ENCODE data around the gene MACROD1. TPM values are rescaled to one million over a fixed set of nuclear protein-coding genes. Genes with fewer than 3 reads are reported as not detected.
"Not testable (repeated sequence)": the region's sequence is repeated elsewhere in the genome, so short reads cannot be mapped to it uniquely, and the experiment has no call there.

The MACROD1 gene
- total RNA-seq, 1 donor from 2014 or later, result 29.6 TPM

DNA sequence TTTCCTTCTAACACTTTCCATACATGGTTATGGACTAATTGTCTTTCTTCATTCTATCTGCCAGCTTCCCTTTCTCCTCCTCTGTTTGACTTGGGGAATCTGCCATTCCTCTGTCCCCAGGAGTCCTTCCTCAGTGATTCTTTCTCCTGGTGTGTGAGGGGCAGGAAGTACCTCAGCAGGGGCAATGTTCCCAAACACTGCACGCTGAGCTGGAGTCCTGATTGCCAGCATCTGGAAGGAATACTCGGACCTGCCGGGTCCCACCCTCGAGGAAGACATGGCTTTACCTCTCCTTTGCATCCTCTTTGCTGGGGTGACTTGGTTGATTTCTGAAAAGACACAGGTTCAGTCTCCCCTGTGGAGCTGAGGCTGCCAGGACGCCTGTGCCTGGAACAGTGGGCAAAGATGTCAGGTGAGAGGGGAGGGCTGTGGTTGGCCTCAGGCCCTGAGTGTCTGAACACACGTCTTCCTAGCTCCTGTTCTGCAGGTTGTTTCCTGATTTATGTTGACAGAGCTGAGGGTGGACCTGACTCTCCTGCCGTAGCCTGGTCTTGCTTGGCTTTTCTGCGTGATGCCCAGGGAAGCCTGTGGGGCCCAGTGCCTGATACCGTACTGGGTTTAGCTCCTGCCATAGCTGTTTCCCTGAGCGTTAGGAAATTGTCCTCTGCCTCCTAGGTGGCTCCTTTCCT, 187.2 kb downstream of the MACROD1 start:
- no peak for DNase-seq (ENCODE audit: extremely low spot score, unreplicated experiment)
- Mint-ChIP-seq H3K36me3 (ENCODE audit: unreplicated experiment) (peaks cover 4% of the 10 kb centered on the region), H3K27ac (ENCODE audit: unreplicated experiment) (peak overlapping the region; percentile 86), H3K27me3 (ENCODE audit: unreplicated experiment) (no peaks in the 10 kb centered on the region), H3K9me3 (ENCODE audit: unreplicated experiment) (no peaks in the 10 kb centered on the region), H3K4me1 (ENCODE audit: unreplicated experiment) (peaks cover 51% of the 10 kb centered on the region), H3K4me3 (ENCODE audit: unreplicated experiment) (peak overlapping the region; percentile 35)
- TF ChIP-seq CTCF (IDR thresholded peaks at IDR 0.05), result no peak

DNA sequence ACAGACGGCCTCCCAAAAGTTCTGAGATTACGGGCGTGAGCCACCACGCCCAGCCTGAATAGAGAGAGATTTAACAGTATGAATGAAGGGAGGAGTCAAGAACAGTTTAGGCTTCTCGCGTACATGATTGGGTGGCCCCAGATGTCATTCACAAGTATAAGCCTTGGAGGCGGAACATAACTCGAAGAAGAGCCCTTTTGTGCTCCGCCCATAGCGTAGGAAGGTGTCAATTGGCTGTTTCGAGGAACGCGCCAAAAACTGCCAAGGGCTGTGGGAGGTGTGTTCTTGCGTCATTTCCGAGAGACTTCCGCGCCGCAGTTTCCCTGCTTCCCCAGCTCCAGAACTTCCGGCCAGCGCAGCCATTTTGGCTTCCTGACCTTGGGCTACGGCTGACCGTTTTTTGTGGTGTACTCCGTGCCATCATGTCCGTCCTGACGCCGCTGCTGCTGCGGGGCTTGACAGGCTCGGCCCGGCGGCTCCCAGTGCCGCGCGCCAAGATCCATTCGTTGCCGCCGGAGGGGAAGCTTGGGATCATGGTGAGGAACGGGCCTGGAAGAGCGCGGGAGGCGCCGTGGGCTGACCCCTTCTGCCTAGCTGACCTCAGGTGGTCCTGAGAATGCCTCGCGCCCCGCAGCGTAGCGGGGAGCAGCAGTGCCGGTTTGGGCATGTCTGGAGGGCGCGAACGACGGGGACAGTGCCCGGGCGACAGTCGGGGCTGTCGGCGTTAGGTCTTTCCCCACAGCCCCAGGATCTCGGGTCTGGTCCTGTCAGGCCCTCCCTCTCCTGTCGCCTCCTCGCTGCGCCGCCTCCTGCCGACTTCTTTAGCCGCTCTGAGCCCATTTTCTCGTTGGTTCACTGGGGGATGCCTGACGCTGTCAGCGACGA, 191.4 kb downstream of the MACROD1 start, which contains the start of gene COX8A:
Gene COX8A (plus strand): TSS at position 362 of the 885 bp plus-strand sequence. CDS start 61 bp downstream, at position 423.
- peaks cover 4% of the 10 kb centered on the region for H3K36me3 Mint-ChIP-seq (ENCODE audit: unreplicated experiment)
- H3K4me1 Mint-ChIP-seq (ENCODE audit: unreplicated experiment), result peaks cover 40% of the 10 kb centered on the region
- H3K27ac Mint-ChIP-seq (ENCODE audit: unreplicated experiment), result peak within 1 kb of the TSS; percentile 99
- no peaks in the 10 kb centered on the region for H3K9me3 Mint-ChIP-seq (ENCODE audit: unreplicated experiment)
- H3K4me3 Mint-ChIP-seq (ENCODE audit: unreplicated experiment), result peak within 1 kb of the TSS; percentile 97
- peak; percentile 40 for TF ChIP-seq CTCF (IDR thresholded peaks at IDR 0.05)
- H3K27me3 Mint-ChIP-seq (ENCODE audit: unreplicated experiment), result no peaks in the 10 kb centered on the region
- DNase-seq (ENCODE audit: extremely low spot score, unreplicated experiment), result peak; percentile 99

DNA sequence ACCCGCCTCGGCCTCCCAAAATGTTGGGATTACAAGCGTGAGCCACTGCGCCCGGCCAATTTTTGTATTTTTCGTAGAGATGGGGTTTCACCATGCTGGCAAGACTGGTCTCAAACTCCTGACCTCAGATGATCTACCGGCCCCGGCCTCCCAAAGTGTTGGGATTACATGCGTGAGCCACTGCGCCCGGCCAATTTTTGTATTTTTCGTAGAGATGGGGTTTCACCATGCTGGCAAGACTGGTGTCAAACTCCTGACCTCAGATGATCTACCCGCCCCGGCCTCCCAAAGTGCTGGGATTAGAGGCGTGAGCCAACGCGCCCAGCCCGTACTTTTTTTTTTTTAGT, 192.0 kb downstream of the MACROD1 start:
- Mint-ChIP-seq H3K4me1 (ENCODE audit: unreplicated experiment) (peaks cover 36% of the 10 kb centered on the region), H3K27ac (ENCODE audit: unreplicated experiment) (peak overlapping the region; percentile 99), H3K4me3 (ENCODE audit: unreplicated experiment) (peak overlapping the region; percentile 97)
- H3K27me3 Mint-ChIP-seq (ENCODE audit: unreplicated experiment); DNase-seq (ENCODE audit: extremely low spot score, unreplicated experiment); H3K9me3 Mint-ChIP-seq (ENCODE audit: unreplicated experiment); H3K36me3 Mint-ChIP-seq (ENCODE audit: unreplicated experiment): not testable (repeated sequence)

GRCh38 chr11:63970902-63971301, 195.0 kb downstream of the MACROD1 start:
- H3K27ac Mint-ChIP-seq (ENCODE audit: unreplicated experiment), result no peak overlapping the region
- H3K4me1 Mint-ChIP-seq (ENCODE audit: unreplicated experiment), result peaks cover 14% of the 10 kb centered on the region

DNA sequence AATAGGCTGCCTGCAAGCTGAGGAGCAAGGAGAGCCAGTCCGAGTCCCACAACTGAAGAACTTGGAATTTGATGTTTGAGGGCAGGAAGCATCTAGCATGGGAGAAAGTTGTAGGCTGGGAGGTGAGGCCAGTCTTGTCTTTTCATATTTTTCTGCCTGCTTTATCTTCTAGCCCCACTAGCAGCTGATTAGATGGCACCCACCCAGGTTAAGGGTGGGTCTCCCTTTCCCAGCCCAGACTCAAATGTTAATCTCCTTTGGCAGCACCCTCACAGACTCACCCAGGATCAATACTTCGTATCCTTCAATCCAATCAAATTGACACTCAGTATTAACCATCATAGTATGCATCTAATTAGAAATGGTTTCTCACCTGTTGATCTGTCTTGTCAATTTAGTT, 196.5 kb downstream of the MACROD1 start:
- Mint-ChIP-seq H3K4me3 (ENCODE audit: unreplicated experiment) (no peak overlapping the region), H3K36me3 (ENCODE audit: unreplicated experiment) (no peaks in the 10 kb centered on the region), H3K4me1 (ENCODE audit: unreplicated experiment) (peaks cover 3% of the 10 kb centered on the region), H3K9me3 (ENCODE audit: unreplicated experiment) (no peaks in the 10 kb centered on the region), H3K27me3 (ENCODE audit: unreplicated experiment) (no peaks in the 10 kb centered on the region), H3K27ac (ENCODE audit: unreplicated experiment) (no peak overlapping the region)
- DNase-seq (ENCODE audit: extremely low spot score, unreplicated experiment), result no peak
- no peak for TF ChIP-seq CTCF (IDR thresholded peaks at IDR 0.05)

More at GRCh38 chr11:63970902-63971301, 195.0 kb downstream of the MACROD1 start:
- Mint-ChIP-seq H3K27me3 (ENCODE audit: unreplicated experiment) (no peaks in the 10 kb centered on the region), H3K36me3 (ENCODE audit: unreplicated experiment) (no peaks in the 10 kb centered on the region), H3K9me3 (ENCODE audit: unreplicated experiment) (no peaks in the 10 kb centered on the region), H3K4me3 (ENCODE audit: unreplicated experiment) (no peak overlapping the region)
- no peak for DNase-seq (ENCODE audit: extremely low spot score, unreplicated experiment)
- no peak for TF ChIP-seq CTCF (IDR thresholded peaks at IDR 0.05)

Data from osteocyte (in vitro differentiated cells).